Panc1 (cell line): ENCODE measurements around the gene ATP13A3. TPM values are rescaled to one million over a fixed set of nuclear protein-coding genes. Genes with fewer than 3 reads are reported as not detected.
"Not testable (repeated sequence)": the region's sequence is repeated elsewhere in the genome, so short reads cannot be mapped to it uniquely, and the experiment has no call there.

Experiments used
- ATAC-seq: fragments of 200-7000 bp; cut with Tn5 transposase; 2 replicates; pipeline ENCODE4 v1.9.1; 2020; ENCODE audit warnings: mild to moderate bottlenecking, moderate library complexity
- Bru-seq: library from RNA; stranded (reverse); fragments of 400-500 nt; gene quantifications from one replicate; lab custom pipeline; 2021; lab: Mats Ljungman, UMichigan
- BruChase-seq, 2 experiments: library from RNA; stranded (reverse); fragments of 400-500 nt; gene quantifications; one replicate each; lab custom pipeline; 2021; lab: Mats Ljungman, UMichigan
- BruUV-seq: library from RNA; stranded (reverse); fragments of 400-500 nt; replicated peaks from 2 replicates; lab custom pipeline; 2021; lab: Mats Ljungman, UMichigan
- CTCF ChIA-PET: fragments of 300-600 bp; sonication (Branson Sonifier 250); formaldehyde crosslinking; loops from one replicate; lab custom pipeline; 2022; ENCODE audit warnings: antibody characterized with exemption; lab: Charles Lee
- POLR2A ChIA-PET: fragments of 300-600 bp; sonication (Branson Sonifier 250); formaldehyde crosslinking; loops from one replicate; lab custom pipeline; 2022; ENCODE audit warnings: antibody characterized with exemption; lab: Charles Lee
- DNase-seq: peaks from one replicate; pipeline ENCODE4 v3.0.0-alpha.2; 2010; ENCODE audit warnings: low read depth, low spot score
- H3K27ac ChIP-seq: 2 replicates; pipeline ENCODE4 v1.5.1; 2011; ENCODE audit warnings: mild to moderate bottlenecking, low read length, inconsistent platforms
- H3K27me3 ChIP-seq: fragments of 200-500 bp; sonication (Bioruptor generic); 2 replicates; pipeline ENCODE4 v1.6.0; 2014; ENCODE audit warnings: low read length, inconsistent platforms; ENCODE audit not compliant: control insufficient read depth, insufficient read depth
- H3K36me3 ChIP-seq: fragments of 200-500 bp; sonication (Bioruptor generic); 2 replicates; pipeline ENCODE4 v1.5.1; 2014; ENCODE audit warnings: inconsistent platforms, mild to moderate bottlenecking, low read length, moderate library complexity; ENCODE audit not compliant: control insufficient read depth, insufficient read depth
- H3K4me1 ChIP-seq: 2 replicates; pipeline ENCODE4 v1.5.1; 2011; ENCODE audit warnings: inconsistent platforms, mild to moderate bottlenecking, low read length, moderate library complexity; ENCODE audit not compliant: control insufficient read depth, insufficient read depth
- H3K4me3 ChIP-seq, 2 experiments: 2 replicates each; pipeline ENCODE4 v1.5.1; 2011 to 2012; ENCODE audit warnings: low read depth in 2 of 2, low read length in 2 of 2, mild to moderate bottlenecking in 2 of 2, inconsistent platforms in 1 of 2, moderate library complexity in 1 of 2
- H3K9me3 ChIP-seq: fragments of 200-500 bp; sonication (Bioruptor generic); 2 replicates; pipeline ENCODE4 v1.5.1; 2014; ENCODE audit warnings: low read depth, mild to moderate bottlenecking, inconsistent platforms, low read length, moderate library complexity; ENCODE audit not compliant: control insufficient read depth, insufficient read depth
- CTCF ChIP-seq: fragments of 450-650 bp; IDR thresholded peaks from 2 replicates; pipeline ENCODE4 v1.5.1; 2017; ENCODE audit warnings: mild to moderate bottlenecking
- POLR2AphosphoS5 ChIP-seq: IDR thresholded peaks from 2 replicates; pipeline ENCODE4 v1.6.1; 2012; ENCODE audit warnings: mild to moderate bottlenecking, low read depth, low read length, moderate library complexity
- REST ChIP-seq, 2 experiments: IDR thresholded peaks; 2 replicates each; pipeline ENCODE4 v1.6.1; 2011 to 2012; ENCODE audit warnings: low read depth in 2 of 2, control low read depth in 1 of 2, low read length in 1 of 2, mild to moderate bottlenecking in 1 of 2, moderate library complexity in 1 of 2; ENCODE audit not compliant: insufficient read depth in 1 of 2
- SIN3A ChIP-seq: IDR thresholded peaks from 2 replicates; pipeline ENCODE4 v1.6.1; 2012; ENCODE audit warnings: low read depth, mild to moderate bottlenecking, low read length, moderate library complexity, borderline replicate concordance; ENCODE audit not compliant: insufficient read depth
- TCF7L2 ChIP-seq: IDR thresholded peaks from 2 replicates; pipeline ENCODE4 v1.6.1; 2011; ENCODE audit warnings: mild to moderate bottlenecking, low read depth, low read length, inconsistent platforms
- in situ Hi-C: cut with HindIII; loops from 2 replicates; pipeline ENCODE4 v1.10.0; 2016; ENCODE audit warnings: low sequenced_read_pairs, low pct_unique_long_range_greater_than_20kb
- intact Hi-C: fragments of 100-400 bp; cut with micrococcal nuclease; formaldehyde crosslinking; loops from one replicate; pipeline ENCODE4 v1.10.0; 2022; ENCODE audit not compliant: unreplicated experiment
- long read RNA-seq: library from polyadenylated mRNA; unstranded; transcript quantifications from one replicate; pipeline ENCODE4 v2.0.0, GENCODE V29; 2021; ENCODE audit not compliant: unreplicated experiment
- polyA plus RNA-seq: library from polyadenylated mRNA; unstranded; fragments of >200 nt; gene quantifications from one replicate; pipeline ENCODE4 v1.2.1, GENCODE V29; 2012; ENCODE audit warnings: missing spikeins; ENCODE audit not compliant: insufficient read length
- total RNA-seq: library from RNA; stranded (reverse); gene quantifications from one replicate; pipeline ENCODE4 v1.2.1, GENCODE V29; 2021; ENCODE audit not compliant: unreplicated experiment

ATP13A3 gene
- 169 TPM for total RNA-seq
- polyA plus RNA-seq = 34.8 TPM
- Bru-seq, nascent RNA = percentile 96 among the genes with signal in this experiment
- BruChase-seq, experiment 1, labeled RNA remaining after a 2-hour chase = percentile 97 among the genes with signal in this experiment
- BruChase-seq, experiment 2, labeled RNA remaining after a 6-hour chase = percentile 98 among the genes with signal in this experiment
- long read RNA-seq, full-length matches to known transcripts = 9 of 82 reads
- long read RNA-seq, partial matches to known transcripts = 22 of 82 reads
- long read RNA-seq, other reads (novel, unspliced or antisense) = 51 of 82 reads

GRCh38 chr3:194486540-194487288 is at the start of gene ATP13A3:
Gene ATP13A3, minus strand, starts transcription at chr3:194487002. Its CDS starts 24,812 bp downstream, at chr3:194462190.
- H3K36me3 ChIP-seq = peaks cover 7% of the 10 kb centered on the region; the same call in 1 of the 2 replicates
- H3K9me3 ChIP-seq = no peaks in the 10 kb centered on the region
- ATAC-seq = peak; percentile 90
- H3K4me1 ChIP-seq = peaks cover 24% of the 10 kb centered on the region
- peak within 1 kb of the TSS; percentile 66 to 69 for H3K4me3 ChIP-seq
- in situ Hi-C loops (no loop called here), intact Hi-C loops (loop anchor here (10.0 kb wide), 1 partner anchor 62 kb away; no protein-coding TSS in a partner anchor)
- DNase-seq = no peak
- TF ChIP-seq REST (IDR thresholded peaks at IDR 0.05; ENCODE audit: insufficient read depth in 1 of 2, low read depth in 2 of 2, low read length in 1 of 2) = no peak
- peak; percentile 65 for TF ChIP-seq POLR2AphosphoS5
- no peak for TF ChIP-seq CTCF
- TF ChIP-seq SIN3A = peak; percentile 94; the same call in 1 of the 2 replicates
- no peak for TF ChIP-seq TCF7L2
- POLR2A ChIA-PET = no interaction called here
- CTCF ChIA-PET = no interaction called here
- no TSS peak for BruUV-seq
- no peaks in the 10 kb centered on the region for H3K27me3 ChIP-seq
- peak within 1 kb of the TSS; percentile 86 for H3K27ac ChIP-seq

GRCh38 chr3:194535199-194535598 is 48.4 kb upstream of the ATP13A3 start:
- POLR2A ChIA-PET, intact Hi-C loops, H3K36me3 ChIP-seq, CTCF ChIA-PET, DNase-seq, ATAC-seq, H3K27me3 ChIP-seq, BruUV-seq, in situ Hi-C loops, H3K4me3 ChIP-seq: not testable (repeated sequence)
- peaks cover 15% of the 10 kb centered on the region for H3K4me1 ChIP-seq
- H3K27ac ChIP-seq = peak overlapping the region; percentile 1; the same call in 1 of the 2 replicates
- H3K9me3 ChIP-seq = peaks cover 15% of the 10 kb centered on the region
